Activated CD8-positive, alpha-beta memory T cell treated with anti-CD3 and anti-CD28 coated beads, Interleukin-2, amount 50 U/mL, for 4 hours (primary cell): Measurements from ENCODE around the gene VAV2.

Experiments
- DNase-seq: peaks from one replicate; pipeline ENCODE4 v3.0.0-alpha.2; 2020

VAV2 gene

DNA sequence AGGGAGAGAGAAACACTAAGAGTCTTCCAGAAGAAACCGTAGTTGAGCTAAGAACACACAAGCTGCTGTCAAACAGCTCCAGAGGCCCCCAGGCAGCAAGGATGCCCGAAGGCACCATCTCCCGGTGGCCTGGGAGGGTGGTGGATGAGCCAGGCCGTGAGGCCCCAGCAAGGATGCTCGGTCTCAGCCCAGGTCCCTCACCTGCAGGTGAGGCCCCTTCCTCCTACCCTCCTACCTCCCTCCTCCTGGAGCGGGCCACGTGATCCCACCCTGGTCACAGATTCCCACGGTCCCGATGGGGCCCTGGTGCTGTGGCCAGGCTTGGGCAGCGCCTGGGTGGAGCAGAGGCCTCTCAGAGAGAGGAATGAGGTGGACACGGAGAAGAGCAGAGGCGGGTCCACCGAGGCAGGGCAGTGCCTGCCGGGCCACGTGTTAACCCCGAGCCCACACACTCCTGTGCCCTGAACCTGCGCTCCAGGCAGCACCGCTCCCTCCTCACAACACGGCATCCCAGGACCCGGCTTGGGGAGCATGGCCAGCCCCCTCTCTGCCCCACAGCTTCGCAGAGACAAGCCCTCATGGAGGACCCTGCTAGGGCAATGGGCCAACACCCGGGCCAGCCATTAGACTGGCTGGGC, 158.6 kb downstream of the VAV2 start:
- no peak for DNase-seq

DNA sequence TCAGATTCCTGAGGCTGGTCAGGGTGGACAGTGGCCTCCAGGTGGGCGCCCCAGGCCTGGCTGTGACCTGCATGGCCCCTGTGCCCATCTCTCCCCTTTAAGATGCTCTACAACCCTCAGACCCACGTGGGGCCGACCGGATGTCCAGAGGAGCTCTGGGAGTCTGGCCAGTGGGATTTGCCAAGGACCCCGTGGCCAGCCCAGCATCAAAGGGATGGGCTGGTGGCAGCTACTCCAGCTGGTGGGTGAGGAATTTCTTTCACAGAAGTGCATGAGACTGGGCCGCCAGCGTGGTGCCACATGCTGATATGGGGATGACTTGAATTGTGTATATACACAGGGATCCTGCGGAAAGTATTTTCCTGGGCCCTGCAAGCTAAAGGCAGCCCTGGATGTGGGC, 159.2 kb downstream of the VAV2 start:
- no peak for DNase-seq

DNA sequence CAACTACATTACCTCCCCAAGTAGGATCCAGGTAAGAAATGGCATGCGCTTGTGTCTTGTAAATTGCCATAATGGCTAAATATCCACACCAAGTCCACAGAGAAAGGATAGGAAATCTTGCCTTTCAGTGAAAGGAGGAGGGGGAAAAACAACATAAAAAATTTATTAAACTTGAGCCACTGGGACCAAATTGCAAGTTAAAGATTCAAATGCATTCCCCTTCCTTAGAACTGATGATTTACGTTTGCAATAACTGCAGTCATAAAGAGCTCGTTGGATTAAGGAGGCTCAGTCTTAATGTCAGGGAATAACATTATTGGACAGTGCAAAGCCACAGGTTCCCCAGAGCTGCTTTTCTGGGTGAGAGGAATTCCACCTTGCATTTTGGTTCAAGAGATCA, 161.4 kb downstream of the VAV2 start:
- DNase-seq = no peak

DNA sequence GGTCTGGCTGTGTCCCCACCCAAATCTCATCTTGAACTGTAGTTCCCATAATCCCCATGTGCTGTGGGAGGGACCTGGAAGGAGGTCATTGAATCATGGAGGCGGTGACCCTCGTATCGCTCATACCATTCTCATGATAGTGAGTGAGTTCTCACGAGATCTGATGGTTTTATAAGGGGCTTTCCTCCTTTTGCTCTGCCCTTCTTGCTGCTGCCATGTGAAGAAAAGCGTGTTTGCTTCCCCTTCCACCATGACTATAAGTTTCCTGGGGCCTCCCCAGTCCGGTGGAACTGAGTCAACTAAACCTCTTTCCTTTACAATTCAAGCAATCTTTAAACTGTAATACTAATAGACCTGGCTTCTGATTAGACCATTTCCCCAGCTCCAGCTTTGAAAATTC, 161.8 kb downstream of the VAV2 start:
- no peak for DNase-seq

DNA sequence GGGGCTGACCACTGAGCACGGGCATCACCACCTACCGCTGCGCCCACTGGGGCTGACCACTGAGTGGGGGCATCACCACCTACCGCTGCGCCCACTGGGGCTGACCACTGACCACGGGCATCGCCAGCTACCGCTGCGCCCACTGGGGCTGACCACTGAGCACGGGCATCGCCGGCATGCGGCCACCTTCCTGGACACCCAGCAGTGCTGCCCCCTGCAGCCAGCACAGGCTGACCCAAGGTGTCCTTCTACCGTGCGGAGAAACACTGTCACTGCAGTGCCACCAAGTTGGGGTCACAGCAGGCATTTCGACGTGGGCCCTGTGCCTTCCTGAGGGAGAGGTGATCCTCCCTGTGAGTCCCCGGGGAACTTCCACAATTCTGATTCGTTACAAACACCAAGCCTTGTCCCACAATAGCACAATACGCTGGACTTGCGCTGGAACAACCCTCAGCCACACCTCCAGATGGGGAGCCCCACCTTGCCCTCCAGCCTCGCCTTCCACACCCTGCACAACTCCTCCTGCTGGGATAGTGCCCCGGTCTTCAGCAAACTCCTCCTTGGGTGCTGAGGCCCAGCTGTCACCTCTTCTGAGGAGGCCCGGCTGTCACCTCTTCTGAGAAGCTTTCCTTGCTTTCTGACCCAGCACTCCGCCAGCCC, 163.7 kb downstream of the VAV2 start:
- no peak for DNase-seq

DNA sequence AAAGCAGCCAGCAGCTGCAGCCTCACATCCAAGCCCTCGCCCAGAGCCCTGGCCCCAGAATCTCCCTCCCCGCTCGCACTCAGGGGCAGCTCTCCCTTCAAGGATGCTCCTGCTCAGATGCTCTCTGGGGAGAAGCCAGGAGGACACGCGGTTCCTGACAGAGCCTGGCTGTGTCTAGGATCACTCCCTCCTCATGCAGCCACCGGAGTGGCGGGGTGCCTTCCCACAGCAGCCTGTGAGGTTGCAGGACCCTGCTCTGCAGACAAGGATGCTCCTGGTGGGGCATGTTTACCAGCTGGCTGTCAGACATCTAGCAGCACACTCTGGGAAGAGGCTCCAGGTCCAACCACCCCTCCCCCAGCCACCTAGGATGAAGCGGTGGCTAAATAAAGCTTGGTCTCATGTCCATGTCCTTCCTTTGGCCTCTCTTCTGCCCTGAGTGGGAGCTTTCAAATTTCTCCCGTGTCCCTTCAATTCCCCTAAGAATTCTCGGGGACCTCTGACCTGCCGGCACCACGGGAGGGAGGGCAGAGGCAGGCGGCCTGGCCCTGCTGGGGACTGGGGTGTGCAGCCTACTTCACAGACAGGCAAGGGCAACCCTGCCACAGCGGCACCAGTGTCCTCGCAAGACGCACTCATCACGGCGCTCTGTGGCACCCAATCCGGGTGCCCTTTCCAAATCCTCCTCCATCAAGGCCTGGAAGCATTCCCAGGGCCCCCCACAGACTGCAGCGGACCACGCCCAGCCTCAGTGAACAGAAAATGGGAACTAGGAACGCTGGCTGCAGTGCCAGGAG, 165.6 kb downstream of the VAV2 start:
- no peak for DNase-seq

DNA sequence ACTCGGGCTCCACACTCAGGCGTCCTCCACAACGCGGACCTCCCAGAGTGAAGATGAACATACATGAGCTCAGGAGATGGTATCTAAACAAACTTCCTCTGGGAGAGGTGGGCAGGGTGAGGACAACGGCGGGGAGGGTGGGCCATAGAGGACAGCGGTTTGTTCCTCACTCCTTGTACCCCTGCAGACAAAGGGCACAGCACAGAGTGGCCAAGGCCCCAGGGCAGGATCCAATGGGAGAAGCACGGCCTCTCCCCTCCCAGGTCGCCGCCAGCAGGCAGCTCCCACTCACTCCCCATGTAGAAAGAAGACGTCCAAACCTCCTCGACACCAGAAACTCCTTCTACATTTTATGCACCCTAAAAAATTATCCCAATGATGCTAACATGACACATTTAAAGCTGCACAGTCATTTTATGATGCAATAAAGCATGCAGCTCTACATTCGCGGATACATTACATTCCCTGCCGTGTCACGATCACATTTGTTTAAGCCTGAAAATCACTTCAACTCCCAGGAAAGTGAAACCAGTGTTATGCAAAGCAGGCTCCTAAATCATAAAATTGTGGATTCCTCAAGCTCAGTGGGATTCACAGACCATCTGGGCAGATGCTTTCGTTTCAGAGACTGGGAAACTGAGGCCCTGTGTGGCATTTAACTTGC, 166.4 kb downstream of the VAV2 start:
- no peak for DNase-seq

DNA sequence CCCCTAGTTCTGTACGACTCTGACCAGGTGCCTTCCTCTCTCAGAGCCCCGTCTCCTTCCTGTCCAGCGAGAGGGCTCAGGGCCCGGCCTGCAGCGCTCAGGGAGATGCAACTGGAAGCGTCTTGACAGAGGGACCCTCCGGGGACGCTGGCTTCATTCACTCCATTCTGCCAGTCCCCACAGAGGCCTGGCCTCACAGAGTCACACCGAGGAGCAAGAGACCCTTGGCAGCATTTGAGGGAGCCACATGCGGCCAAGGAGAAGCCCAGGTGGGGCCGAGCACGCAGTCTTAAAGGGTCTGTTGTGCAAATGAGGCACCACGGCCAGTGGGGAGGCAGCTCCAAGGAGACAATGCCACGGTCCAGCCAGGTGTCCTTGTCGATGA, 167.3 kb downstream of the VAV2 start:
- DNase-seq = no peak

DNA sequence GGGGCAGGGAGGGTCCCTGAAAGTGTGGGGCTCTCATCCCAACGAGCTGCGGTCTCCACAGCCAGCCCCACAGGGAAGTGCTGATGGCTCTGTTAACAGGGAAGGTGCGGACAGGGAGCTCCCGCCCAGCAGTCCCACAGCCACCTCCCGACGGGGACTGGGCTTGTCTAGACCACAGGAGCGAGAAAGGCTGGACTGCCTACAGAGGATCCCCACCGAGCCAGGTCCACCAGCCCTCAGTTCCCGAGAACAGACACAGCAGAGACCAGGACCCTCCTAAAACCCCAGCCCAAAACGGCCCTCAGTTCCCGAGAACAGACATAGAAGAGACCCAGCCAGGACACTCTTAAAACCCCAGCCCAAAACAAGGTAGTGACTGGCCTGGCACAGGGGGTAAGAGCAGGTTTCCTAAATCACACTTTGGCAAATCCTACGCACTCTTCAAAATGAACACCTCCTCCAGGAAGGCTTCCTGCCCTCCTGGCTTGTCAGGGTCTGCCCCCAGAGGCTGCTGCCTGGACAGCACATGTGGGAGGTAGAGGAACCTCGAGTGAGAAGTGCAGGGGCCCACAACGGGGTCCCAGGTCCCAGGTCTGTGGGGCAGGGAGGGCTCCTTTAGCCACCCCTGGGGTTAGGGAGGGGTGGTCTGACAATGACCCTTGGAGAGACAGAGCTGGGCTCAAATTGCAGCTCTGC, 167.9 kb downstream of the VAV2 start:
- no peak for DNase-seq

DNA sequence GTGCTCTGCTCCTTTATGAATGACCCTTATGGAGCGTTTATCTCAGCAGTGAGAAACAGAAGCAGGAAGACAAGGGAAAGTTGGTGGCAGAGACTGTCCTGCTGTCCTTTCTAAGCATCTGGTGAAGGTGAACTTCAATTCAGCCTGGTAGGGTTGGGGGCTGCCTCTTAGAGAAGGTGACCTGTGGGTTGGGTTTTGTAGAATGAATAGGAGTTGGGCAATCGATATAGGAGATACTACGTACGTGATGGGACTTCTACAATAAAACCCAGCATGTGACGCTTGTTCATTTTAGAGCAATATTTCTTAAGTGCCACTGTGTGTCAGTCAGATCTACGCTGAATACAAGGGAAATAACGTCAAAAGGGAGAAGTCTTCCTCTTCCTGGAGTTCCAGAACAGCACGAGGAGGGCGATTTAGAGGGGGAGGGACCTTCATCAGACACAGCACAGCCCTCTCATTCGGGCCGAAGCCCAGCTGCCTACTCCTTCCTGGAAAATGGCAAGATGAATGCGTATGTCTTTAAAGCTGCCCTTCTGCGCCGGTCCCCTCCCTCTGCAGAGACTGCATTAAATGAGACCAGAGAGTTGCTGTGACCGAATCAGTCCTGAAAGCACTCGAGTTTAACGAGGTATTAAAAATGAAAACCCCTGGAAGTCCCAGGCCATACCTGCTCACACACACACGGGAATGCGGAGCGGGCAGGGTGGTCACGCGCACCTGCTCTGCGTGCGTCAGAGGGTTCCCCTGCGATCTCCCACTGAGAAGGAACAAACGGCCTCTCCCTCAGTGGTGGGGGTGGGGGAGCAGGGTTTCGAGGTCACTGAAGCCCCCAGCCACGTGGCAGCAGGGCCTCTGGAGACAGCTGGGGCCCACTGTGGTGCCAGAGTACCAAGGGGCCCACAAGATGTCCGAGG, 168.7 kb downstream of the VAV2 start:
- DNase-seq = no peak

DNA sequence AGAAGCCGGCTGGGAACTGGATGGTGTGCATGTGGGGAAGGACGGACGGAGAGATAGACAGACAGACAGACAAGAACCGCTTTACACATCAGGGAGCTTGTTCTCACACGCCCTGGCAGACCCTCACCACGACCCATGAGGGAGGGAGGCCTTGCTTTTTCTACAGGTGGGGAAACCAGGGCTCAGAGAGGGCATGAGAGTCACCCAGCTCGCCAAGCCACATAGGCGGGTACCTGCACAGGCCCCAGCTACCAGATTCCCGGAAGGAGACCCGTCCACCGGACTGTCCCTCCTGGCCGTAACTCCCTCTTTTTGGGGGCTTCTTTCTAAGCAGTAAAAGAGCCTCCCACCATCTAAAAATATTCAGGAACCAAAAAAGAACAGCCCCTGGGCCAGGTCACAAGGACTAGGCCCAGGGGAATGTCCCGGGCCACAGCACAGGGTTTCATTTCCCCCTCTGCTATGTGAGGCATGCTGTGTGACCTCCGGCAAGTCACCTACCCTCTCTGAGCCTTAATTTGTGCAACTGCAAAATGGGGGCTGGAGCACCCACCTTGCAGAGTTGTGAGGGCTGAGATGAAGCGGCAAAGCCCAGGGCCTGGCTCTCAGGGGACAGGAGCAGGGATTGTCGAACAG, 169.6 kb downstream of the VAV2 start:
- no peak for DNase-seq

DNA sequence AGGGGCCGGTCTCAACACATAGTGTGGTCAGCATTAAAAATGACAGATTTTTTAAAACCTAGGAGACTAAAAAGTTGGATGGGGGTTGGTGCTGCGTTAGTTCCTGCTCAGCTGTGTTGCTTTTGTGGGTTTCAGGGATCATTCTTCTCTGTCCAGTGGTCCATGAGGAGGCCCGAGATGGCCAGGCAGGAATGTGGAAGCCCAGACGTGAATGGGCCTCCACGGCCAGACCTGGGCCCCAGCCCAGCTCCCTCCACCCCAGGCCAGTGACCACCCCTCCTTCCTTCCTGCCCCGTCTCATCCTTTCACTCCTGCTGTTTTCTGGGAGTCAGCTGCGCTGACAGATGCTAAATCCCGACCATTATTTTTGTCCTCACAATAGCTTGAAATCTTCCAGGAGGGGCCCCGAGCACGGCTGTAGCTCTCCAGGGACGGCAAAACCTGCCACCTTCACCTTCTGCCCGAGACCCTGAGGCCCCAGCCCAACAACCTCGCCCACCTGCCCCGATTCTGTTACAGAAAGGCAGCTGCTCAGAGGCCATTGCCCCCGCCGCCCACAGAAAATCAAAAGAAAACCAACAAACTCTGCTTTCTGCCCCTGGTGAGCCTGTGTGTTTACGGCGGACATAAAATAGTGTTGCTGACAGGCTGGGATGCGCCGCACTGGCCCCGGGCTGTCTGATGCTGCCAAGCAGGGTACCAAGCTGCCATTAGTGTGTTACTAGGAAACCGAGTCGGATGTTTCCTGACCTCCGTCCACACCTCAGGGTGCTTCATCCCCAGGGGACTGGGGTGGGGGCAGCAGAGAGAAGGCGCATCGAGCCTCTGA, 170.3 kb downstream of the VAV2 start:
- no peak for DNase-seq

DNA sequence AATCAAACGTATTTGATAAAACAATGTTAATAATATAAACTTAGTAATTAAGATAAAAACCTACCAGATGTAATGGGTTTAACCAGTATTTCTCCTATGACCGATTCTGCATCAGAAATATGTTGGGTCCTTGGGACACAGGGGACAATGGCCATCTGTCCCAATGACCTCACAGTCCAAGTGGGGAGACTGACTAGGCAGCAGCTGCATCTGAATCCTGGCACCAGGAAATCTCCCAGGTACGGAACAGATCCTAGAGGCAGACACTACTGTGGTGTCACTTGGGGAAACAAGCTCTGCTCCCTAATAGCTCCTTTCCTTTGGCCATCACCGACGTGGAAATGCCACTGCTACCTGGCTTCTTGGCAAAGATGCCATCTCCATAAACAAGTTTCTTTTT, 172.2 kb downstream of the VAV2 start:
- no peak for DNase-seq

DNA sequence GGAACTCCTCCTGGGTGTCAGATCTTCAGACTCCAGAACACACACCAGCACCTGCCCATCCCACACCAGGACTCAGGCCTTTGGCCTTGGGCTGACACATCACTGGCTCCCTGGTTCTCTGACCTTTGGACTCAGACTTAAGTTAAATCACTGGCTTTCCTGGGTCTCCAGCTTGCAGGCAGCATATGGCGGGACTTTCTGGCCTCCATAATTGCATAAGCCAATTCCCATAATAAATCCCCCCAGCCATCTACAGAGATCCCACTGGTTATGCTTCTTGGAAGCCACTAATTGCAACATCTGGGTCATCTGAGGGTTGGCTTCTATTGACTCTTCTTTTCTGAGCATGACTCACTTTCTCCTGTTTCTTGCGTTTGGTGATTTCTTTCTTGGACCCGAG, 173.7 kb downstream of the VAV2 start:
- DNase-seq = no peak

DNA sequence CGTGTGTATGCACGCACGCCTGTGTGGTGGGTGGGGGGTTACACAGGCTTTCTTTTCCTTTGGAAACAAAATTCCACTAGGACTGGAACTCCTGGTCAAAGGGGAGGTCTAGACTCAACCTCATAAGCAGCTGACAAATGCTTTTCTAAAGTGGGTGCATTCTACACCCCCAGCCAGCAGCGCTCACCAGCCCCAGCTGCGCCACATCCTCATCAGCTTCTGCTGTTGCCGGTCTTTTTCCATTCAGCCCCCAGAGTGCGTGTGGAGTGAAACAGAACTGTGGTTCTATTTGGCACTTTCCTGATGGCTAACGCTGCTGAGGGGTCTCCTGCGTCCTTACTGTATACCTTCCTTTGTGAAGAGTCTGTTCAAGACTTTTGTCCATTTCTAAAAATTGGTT, 176.3 kb downstream of the VAV2 start:
- no peak for DNase-seq

DNA sequence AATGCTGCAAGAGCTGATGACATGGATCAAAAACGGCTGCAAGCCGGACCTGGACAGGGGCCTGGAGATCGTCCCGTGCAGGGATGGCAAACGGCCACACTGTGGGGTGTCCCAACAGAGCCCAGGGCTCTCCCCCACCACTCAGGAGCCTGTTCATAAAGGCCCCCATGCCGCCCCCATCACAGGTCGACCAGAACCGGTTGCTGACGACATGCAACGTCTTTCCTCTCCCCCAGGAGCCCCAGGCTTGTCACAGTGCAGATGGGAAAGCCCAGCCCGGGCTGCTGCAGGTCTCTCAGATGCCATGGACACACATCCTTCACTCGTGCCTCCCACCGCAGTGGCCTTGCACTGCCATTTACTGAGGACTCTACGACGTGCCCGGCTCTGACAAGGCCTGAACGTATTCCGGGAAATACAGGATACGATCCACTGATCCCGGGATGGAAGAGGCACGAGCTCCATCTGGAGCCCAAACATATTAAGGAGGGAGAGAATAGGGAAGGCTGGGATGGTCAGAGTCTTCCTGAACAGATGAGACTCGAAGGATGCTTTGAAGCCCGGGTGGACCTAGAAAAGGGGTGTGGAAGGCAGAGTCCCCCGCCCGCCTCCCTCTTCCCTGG, 177.4 kb downstream of the VAV2 start:
- DNase-seq = no peak

DNA sequence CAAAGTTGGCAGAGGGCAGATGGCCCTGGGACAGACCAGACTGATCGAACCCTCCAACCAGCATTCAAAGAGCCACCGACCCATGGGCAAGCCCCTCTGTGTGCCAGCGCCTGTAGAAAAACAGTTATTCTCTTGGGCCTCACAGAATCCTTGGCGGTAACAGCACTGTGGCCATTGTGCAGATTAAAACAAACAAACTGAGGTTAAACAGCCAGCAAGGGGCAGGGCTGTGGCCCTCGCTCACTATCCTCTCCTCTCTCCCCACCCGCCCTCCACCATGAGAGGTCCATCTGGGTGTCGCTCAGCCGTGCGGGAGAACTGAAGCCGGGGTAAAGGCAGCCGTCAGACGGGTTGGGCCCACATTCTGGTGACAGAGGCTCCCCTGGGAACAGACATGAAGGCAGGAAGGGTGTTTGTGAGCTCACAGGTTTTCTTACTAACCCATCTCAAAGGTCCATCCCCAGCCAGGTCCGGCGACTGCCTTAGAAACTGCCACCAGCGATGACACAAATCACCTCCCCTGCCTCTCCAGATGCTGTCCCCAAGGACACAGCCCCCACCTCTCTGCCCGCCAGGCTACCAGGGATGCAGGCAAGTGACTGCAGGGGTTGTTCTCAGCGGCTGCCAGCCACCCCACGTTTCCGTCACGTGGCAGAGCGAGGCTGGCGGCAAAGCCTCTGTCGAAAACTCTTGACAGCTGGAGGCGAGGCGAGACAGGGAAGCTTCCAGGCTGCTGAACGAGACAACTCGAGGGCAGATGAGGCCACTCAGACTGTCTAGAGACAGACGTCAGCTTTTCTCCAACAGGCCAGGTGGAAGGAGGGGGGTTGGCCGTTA, 178.2 kb downstream of the VAV2 start:
- no peak for DNase-seq

DNA sequence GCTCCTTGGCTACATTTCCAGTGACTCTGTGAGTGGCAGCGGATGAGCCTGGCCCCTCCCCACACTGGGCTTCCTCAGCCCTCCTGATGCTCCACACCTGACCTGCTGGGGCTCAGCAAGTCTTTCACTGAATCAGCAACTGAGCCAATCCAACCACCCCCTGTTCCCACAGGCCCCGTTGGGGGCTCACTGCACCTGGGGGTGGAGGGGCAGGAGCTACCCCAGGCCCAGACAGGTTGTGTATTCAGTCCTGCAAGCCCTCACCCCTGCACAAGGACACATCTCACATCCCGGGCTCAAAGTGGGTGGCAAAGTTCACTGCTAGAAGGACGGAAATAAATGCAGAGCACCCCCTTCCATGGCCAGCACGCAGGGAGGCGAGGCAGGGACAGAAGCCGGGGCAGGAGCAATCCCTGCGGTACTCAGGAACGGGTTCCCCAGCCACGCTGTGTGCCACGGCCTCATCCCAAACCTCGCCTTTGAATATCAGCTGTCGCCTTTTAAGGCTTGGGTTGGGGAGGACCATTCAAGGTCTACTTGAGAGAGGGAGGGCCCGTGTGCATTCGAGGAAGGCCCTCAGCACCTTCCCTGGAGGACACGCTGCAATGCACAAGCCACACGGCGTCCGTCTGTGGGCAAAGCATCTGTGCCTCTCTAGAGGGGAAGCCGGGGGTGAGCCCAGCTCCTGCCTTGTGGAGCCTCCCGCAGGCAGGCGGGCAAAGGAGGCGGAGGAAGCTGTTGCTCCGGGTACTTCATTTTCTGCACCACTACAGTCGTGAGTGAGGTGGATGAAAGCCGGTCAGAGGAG, 179.0 kb downstream of the VAV2 start:
- DNase-seq = no peak
